ENCODE measurements around the gene PLEKHG5.

- TF ChIP-seq CTCF (conservative IDR thresholded peaks at IDR 0.05 in 1 of 2, IDR thresholded peaks at IDR 0.05 in 1 of 2; ENCODE audit: low read depth in 1 of 2, low read length in 2 of 2), result no peak
- no peak for TF ChIP-seq EZH2 (IDR thresholded peaks at IDR 0.05; ENCODE audit: low read length, missing control alignments)
These were observed 21.1 kb downstream of the PLEKHG5 start for GRCh38 chr1:6470132-6471085.
